Measurements from ENCODE around the gene POLR2L.

Gene POLR2L

DNA sequence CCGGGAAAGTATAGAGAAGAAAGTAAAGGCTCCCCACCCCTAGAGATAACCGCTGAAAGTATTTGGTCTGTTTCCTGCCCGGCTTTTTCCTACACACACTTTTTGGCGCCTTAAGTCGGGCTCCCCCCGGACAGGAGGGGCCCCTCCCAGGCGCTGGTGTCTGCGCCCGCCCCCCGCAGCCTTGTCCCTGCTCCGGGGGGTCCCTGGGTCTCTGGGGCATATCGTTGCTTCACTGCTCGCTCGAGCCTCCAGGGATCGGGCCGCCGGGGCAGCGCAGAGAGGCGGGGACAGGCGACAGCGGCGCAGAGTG, 15.5 kb downstream of the POLR2L start:
- no peak for DNase-seq (ENCODE audit: low read depth)

DNA sequence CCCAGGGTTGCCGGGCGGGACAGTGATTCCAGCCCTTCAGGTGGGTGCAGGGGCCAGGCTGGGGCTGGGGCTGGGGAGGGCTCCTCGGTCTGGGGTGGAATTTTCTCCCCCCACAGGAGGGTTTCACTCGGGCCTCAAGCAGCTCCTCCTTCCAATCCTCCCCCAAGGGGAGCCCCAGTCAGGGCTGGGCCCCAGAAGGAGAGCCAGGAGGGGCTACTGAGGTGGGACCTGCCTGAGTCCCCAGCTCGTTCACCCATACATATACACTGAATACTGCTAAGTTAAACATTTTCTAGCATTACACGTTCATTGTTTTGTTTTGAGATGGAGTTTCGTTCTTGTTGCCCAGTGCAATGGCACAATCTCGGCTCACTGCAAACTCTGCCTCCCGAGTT, 16.1 kb downstream of the POLR2L start:
- DNase-seq (ENCODE audit: low read depth): no peak

GRCh38 chr11:825366-826226, 16.7 kb downstream of the POLR2L start:
- DNase-seq (ENCODE audit: low read depth): no peak

GRCh38 chr11:824942-825341, 17.4 kb downstream of the POLR2L start:
- no peak for DNase-seq (ENCODE audit: low read depth)

GRCh38 chr11:824292-824880, 17.9 kb downstream of the POLR2L start:
- no peak for DNase-seq (ENCODE audit: low read depth)

DNA sequence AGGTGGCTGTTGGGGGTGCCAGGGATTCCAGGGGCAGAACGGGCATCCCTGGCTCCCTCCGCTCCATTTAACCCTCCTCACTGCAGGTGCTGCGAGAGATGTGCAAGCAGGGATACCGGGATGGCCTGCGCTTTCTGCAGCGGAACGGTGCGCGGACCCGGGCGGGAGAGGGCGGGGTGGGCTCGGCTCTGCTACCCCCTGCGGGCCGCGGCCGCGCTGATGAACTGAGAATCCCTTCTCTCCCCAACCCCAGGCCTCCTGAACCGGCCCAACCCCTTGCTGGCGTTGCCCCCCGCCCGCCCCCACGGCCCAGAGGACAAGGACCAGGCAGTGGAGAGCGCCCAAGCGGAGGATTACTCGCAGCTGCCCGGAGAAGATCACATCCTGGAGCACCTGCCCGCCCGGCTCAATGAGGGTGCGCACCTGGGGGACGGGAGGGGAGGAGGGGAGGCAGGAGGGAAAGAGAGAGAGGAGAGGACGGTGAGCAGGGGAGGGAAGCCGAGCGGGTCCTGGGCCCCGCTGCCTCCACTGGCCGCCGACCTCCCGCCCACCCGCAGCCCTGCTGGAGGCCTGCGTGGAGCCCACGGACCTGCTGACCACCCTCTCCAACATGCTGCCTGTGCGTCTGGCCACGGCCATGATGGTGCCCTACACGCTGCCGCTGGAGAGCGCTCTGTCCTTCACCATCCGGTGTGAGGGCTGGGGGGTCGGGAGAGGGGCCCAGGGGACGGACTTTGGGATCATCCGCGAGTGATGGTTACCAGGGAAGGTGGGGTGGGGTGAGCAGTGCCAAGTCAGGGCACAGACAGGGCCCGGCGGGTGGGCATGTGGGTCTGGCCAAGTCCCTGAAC, 18.7 kb downstream of the POLR2L start:
- no peak for DNase-seq (ENCODE audit: low read depth)

DNA sequence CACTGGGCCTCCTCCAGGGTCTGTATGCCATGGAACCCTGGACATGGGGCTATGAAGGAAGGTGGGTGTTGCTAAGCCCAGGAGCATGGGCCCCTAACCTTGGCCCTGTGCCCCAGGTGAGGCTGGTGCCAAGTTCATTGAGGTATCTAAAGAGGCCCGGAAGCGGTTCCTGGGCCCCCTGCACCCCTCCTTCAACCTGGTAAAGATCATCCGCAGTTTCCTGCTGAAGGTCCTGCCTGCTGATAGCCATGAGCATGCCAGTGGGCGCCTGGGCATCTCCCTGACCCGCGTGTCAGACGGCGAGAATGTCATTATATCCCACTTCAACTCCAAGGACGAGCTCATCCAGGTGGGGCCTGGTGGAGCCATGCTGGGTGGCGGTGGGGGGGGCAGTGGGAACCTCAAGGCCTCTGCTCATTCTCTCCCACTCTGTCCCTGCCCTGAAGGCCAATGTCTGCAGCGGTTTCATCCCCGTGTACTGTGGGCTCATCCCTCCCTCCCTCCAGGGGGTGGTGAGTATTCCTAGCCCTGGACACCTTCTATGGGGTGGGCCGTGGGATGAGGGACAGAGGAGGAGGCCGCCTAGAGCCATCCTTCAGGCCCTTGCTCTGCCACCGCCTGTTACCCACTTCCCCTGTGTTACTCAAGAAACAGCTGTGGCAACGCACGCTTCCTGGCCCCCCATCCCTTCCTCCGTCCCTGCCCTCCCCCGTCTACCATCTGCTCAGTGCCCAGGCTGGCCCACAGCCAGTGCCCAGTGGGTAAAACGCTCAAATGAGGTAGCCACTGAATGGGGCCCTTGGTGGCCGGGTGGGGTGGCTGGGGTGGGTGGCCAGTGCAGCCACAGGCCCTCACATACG, 20.6 kb downstream of the POLR2L start:
- DNase-seq (ENCODE audit: low read depth): no peak

- DNase-seq (ENCODE audit: low read depth): no peak
These were observed 21.4 kb downstream of the POLR2L start for GRCh38 chr11:820655-821511.

- peak; percentile 93 for DNase-seq (ENCODE audit: low read depth)
These were observed 22.2 kb downstream of the POLR2L start for GRCh38 chr11:819943-820649.

- DNase-seq (ENCODE audit: low read depth): peak; percentile 88
These were observed 23.0 kb downstream of the POLR2L start for GRCh38 chr11:819129-819931.

- no peak for DNase-seq (ENCODE audit: low read depth)
These were observed 23.8 kb downstream of the POLR2L start, which contains the start of gene PNPLA2 for GRCh38 chr11:818396-819128. Gene PNPLA2, plus strand, starts transcription at chr11:818914. Its CDS starts 805 bp downstream, at chr11:819719.

GRCh38 chr11:816433-816779, 25.9 kb downstream of the POLR2L start:
- DNase-seq (ENCODE audit: low read depth): no peak

DNA sequence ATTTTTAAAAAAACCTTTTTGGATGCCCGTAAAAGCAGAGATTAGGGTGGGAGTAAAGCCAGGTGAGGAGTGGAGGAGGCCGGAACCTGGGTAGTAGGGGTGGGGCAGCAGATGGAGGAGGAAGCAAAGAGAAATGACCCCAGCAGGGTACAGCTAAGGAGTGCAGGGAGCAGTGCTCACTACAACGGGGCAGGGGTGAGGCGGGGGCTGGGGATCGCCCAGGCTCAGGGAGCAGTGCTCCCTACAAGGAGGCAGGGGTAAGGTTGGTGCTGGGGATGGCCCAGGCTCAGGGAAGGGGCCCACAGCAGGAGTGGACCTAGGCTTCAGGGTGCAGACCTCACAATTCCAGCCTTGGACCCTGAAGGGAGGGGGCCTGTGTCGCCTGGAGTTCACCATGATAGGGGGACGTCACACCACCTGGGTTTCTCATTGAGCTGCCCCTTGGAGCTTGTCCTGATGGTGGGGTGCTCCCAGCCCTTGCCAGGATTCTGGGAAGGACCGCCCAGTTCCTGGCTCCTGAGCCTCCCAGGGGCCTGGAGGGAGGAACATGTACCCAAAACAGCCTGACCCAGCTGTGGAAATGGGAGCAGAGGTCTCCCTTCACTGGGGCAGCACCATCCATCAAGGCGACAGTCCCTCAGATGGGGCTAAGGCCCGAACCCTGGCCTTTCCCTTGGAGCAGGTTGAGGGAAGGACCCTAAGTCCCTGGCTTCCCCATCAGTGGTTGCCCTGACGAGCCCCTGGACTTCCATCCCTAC, 26.5 kb downstream of the POLR2L start:
- no peak for DNase-seq (ENCODE audit: low read depth)

- DNase-seq (ENCODE audit: low read depth): no peak
These were observed 28.8 kb downstream of the POLR2L start for GRCh38 chr11:813456-814096.

- no peak for DNase-seq (ENCODE audit: low read depth)
These were observed 29.3 kb downstream of the POLR2L start for GRCh38 chr11:813072-813455.

- DNase-seq (ENCODE audit: low read depth): no peak
These were observed 29.9 kb downstream of the POLR2L start for GRCh38 chr11:812390-812789.

DNA sequence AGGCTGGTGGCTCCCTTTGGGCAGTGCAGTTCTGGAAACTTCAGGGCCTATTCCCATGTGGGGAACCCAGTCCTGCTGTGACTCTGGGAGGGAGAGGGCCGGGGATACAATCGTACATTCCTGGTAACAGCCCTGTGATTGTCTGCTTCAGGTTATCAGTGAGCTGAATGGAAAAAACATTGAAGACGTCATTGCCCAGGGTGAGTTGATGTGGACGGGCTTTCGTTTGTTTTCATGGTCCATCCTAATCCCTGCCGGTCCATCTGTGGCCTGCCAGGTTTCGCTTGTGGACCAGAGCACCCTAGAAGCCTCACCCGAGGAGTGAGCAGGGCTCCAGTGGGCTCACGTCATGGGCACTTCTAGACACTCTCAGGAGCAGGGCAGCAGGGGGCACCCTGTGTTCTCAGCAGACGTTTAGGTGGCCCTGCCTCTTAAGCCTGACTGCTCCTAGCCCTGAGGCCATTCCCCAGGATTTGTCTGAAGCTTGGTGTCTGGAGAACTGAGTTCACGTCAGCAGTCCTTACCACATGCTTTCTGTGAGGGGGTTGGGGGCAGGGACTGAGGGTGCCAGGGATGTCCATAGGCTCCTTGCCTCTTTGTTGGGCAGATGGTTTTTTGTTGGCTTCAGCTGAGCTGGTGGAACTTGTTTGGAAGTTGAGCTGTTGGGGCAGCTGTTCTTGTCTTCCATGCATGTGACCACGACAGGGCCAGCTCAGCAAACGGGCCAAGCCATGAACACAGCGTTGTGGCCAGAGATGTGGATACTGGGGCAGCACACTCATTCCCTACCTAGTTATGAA, 30.7 kb downstream of the POLR2L start:
- no peak for DNase-seq (ENCODE audit: low read depth)
